Activated CD8-positive, alpha-beta memory T cell treated with anti-CD3 and anti-CD28 coated beads for 36 hours (primary cell): ENCODE measurements around the gene C8G. TPM values are rescaled to one million over a fixed set of nuclear protein-coding genes. Genes with fewer than 3 reads are reported as not detected.

Experiments
- CTCF ChIA-PET: fragments of 350-600 bp; sonication (Branson Sonifier 250); formaldehyde crosslinking; loops from one replicate; lab custom pipeline; 2021; ENCODE audit warnings: antibody characterized with exemption; lab: Charles Lee
- POLR2A ChIA-PET: fragments of 350-600 bp; sonication (Branson Sonifier 250); formaldehyde crosslinking; loops from one replicate; lab custom pipeline; 2021; ENCODE audit warnings: antibody characterized with exemption; lab: Charles Lee
- total RNA-seq, 2 experiments: library from RNA; stranded (reverse); gene quantifications; one replicate each; pipeline ENCODE4 v1.2.3, GENCODE V29; 2021

The C8G gene
- total RNA-seq, 2 experiments from 2014 or later, result 0.69 TPM; not detected in 1

GRCh38 chr9:136969774-136970173, 24.7 kb downstream of the C8G start:
- ChIA-PET POLR2A (no interaction called here), CTCF (interaction anchor here (1.7 kb wide), 1 partner anchor 60 kb away, joined by 5 read pairs; no protein-coding TSS in a partner anchor)

GRCh38 chr9:136970361-136970760, 25.3 kb downstream of the C8G start:
- POLR2A ChIA-PET, result interaction anchor here (1.0 kb wide), 1 partner anchor 17 kb away, joined by 5 read pairs; no protein-coding TSS in a partner anchor

GRCh38 chr9:136971746-136972145, 26.7 kb downstream of the C8G start:
- ChIA-PET POLR2A (no interaction called here), CTCF (no interaction called here)

More at GRCh38 chr9:136970361-136970760, 25.3 kb downstream of the C8G start:
- CTCF ChIA-PET, result interaction anchor here (0.9 to 1.7 kb wide), 2 partner anchors 59 to 76 kb away, joined by 3 to 5 read pairs; no protein-coding TSS in a partner anchor

GRCh38 chr9:136972335-136972734, 27.3 kb downstream of the C8G start:
- ChIA-PET CTCF (interaction anchor here (1.0 kb wide), 1 partner anchor 28 kb away, joined by 3 read pairs; the partner anchor contains the start of gene FBXW5), POLR2A (no interaction called here)

GRCh38 chr9:136972743-136973142, 27.7 kb downstream of the C8G start:
- ChIA-PET POLR2A (no interaction called here), CTCF (interaction anchor here (1.0 to 1.3 kb wide), 2 partner anchors 29 to 32 kb away, joined by 3 read pairs; partner anchors contain the start of gene FBXW5)

GRCh38 chr9:136973618-136974617, 28.9 kb downstream of the C8G start:
- POLR2A ChIA-PET, result no interaction called here
- CTCF ChIA-PET, result interaction anchor here (1.0 to 3.1 kb wide), 9 partner anchors 9 to 186 kb away, joined by 3 to 10 read pairs (median 5); partner anchors contain the start of genes FBXW5 and PAXX

- ChIA-PET CTCF (interaction anchor here (0.5 to 3.1 kb wide), 16 partner anchors 10 to 248 kb away, joined by 3 to 17 read pairs (median 4); partner anchors contain the start of genes ABCA2, C8G, CLIC3 and FUT7), POLR2A (no interaction called here)
Measured at GRCh38 chr9:136974817-136975535, 29.9 kb downstream of the C8G start.

- CTCF ChIA-PET, result interaction anchor here (0.5 to 3.1 kb wide), 17 partner anchors 9 to 249 kb away, joined by 3 to 17 read pairs (median 5); partner anchors contain the start of genes ABCA2, CLIC3, FUT7 and PAXX
- POLR2A ChIA-PET, result no interaction called here
Measured at GRCh38 chr9:136975644-136976043, 30.6 kb downstream of the C8G start.

- CTCF ChIA-PET, result interaction anchor here (0.8 to 3.1 kb wide), 6 partner anchors 12 to 58 kb away, joined by 4 to 17 read pairs (median 8); partner anchors contain the start of genes ABCA2, C8G and CLIC3
- POLR2A ChIA-PET, result no interaction called here
Measured at GRCh38 chr9:136977223-136977622, 32.2 kb downstream of the C8G start, which contains the start of gene PTGDS. Gene PTGDS (plus strand): TSS chr9:136977504. CDS start chr9:136977579, 75 bp downstream.

GRCh38 chr9:136977649-136978072, 32.6 kb downstream of the C8G start:
- ChIA-PET CTCF (interaction anchor here (1.2 kb wide), 1 partner anchor 9 kb away, joined by 5 read pairs; no protein-coding TSS in a partner anchor), POLR2A (interaction anchor here (1.2 kb wide), 1 partner anchor 15 kb away, joined by 3 read pairs; the partner anchor contains the start of gene PAXX)

- POLR2A ChIA-PET, result interaction anchor here (1.2 kb wide), 1 partner anchor 14 kb away, joined by 3 read pairs; the partner anchor contains the start of gene PAXX
Measured at GRCh38 chr9:136978073-136978864, 33.2 kb downstream of the C8G start.

GRCh38 chr9:136978865-136979544, 34.0 kb downstream of the C8G start:
- POLR2A ChIA-PET, result interaction anchor here (1.2 kb wide), 1 partner anchor 14 kb away, joined by 3 read pairs; the partner anchor contains the start of gene PAXX
- CTCF ChIA-PET, result interaction anchor here (0.8 to 1.2 kb wide), 2 partner anchors 10 to 13 kb away, joined by 4 to 5 read pairs; no protein-coding TSS in a partner anchor

More at GRCh38 chr9:136978073-136978864, 33.2 kb downstream of the C8G start:
- CTCF ChIA-PET, result interaction anchor here (0.8 to 1.2 kb wide), 2 partner anchors 10 to 12 kb away, joined by 4 to 5 read pairs; no protein-coding TSS in a partner anchor

- CTCF ChIA-PET, result no interaction called here
Measured at GRCh38 chr9:136979769-136980587, 34.9 kb downstream of the C8G start.

GRCh38 chr9:136980669-136981478, 35.8 kb downstream of the C8G start:
- CTCF ChIA-PET, result interaction anchor here (1.0 kb wide), 1 partner anchor 55 kb away, joined by 3 read pairs; no protein-coding TSS in a partner anchor

More at GRCh38 chr9:136979769-136980587, 34.9 kb downstream of the C8G start:
- POLR2A ChIA-PET, result no interaction called here

GRCh38 chr9:136981588-136982231, 36.7 kb downstream of the C8G start:
- POLR2A ChIA-PET, result no interaction called here
- CTCF ChIA-PET, result interaction anchor here (1.0 to 1.1 kb wide), 2 partner anchors 10 to 54 kb away, joined by 3 to 5 read pairs; partner anchors contain the start of gene PAXX

More at GRCh38 chr9:136980669-136981478, 35.8 kb downstream of the C8G start:
- POLR2A ChIA-PET, result no interaction called here
